Stimulated activated effector memory CD8-positive, alpha-beta T cell treated with anti-CD3 and anti-CD28 coated beads, Interleukin-12 subunit alpha, Interleukin-12 subunit beta, amount 100 ng/mL, for 72 hours (primary cell): ENCODE data around the gene CCNYL1.
A peak's percentile ranks its signal among the peaks of the same experiment; 100 is the strongest.
"Not testable (repeated sequence)": the region's sequence is repeated elsewhere in the genome, so short reads cannot be mapped to it uniquely, and the experiment has no call there.

Source experiments
- ATAC-seq: fragments of 150-1000 bp; cut with Tn5 transposase; 2 replicates; pipeline ENCODE4 v1.10.0; 2021
- DNase-seq, 2 donors: peaks; one replicate each; pipeline ENCODE4 v3.0.0; 2021 to 2022; ENCODE audit warnings: low spot score in 2 of 2
- H3K27ac Mint-ChIP-seq: one replicate; pipeline ENCODE4 v1.8.0; 2022; ENCODE audit warnings: mild to moderate bottlenecking, mixed read lengths
- H3K36me3 Mint-ChIP-seq: one replicate; pipeline ENCODE4 v1.8.0; 2022; ENCODE audit warnings: mild to moderate bottlenecking, mixed read lengths
- H3K4me1 Mint-ChIP-seq: one replicate; pipeline ENCODE4 v1.8.0; 2022; ENCODE audit warnings: mixed read lengths
- H3K4me3 Mint-ChIP-seq: one replicate; pipeline ENCODE4 v1.8.0; 2022; ENCODE audit warnings: mild to moderate bottlenecking, mixed read lengths
- H3K9me3 Mint-ChIP-seq: one replicate; pipeline ENCODE4 v1.8.0; 2022; ENCODE audit warnings: mixed read lengths

Gene CCNYL1

DNA sequence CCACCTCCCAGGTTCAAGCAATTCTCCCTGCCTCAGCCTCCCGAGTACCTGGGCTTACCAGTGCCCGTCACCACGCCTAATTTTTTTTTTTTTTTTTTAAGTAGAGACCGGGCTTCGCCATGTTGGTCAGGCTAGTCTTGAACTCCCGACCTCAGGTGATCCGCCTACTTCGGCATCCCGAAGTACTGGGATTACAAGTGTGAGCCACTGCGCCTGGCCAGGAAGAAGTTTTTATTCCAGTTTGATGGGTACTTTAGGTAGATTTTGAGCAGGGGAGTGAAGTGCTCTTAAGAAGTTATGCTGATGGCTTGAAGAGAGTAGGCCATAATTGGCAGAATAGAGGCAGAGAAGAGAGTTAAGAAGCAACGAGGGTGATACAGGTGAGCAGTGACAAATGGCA is 33.0 kb downstream of the CCNYL1 start:
- no peak for ATAC-seq
- no peak for DNase-seq
- Mint-ChIP-seq H3K9me3 (no peaks in the 10 kb centered on the region), H3K27ac (no peak overlapping the region), H3K4me3 (no peak overlapping the region), H3K36me3 (peaks cover 23% of the 10 kb centered on the region), H3K4me1 (no peaks in the 10 kb centered on the region)

DNA sequence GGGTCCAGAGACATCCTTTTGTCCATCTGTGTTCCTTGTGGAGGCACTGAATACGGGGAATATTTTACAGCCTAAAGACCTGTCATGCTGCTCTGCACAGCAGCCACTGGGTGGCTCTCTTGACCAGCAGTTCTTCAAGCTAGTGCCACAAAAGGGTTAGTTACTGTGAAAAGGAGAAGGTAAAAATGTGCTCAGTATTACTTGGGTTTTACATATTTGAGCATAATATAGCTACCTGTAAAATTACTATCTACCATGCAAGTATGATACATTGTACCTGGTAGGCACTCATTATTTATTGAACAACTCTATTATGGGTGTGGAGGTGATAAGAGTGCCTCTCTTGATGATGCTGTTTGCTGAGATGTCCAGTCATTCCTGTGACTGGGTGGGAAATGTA is 34.7 kb downstream of the CCNYL1 start:
- no peak overlapping the region for H3K27ac Mint-ChIP-seq
- peaks cover 30% of the 10 kb centered on the region for H3K36me3 Mint-ChIP-seq
- no peaks in the 10 kb centered on the region for H3K4me1 Mint-ChIP-seq
- peak; percentile 10 to 53 for DNase-seq
- no peak overlapping the region for H3K4me3 Mint-ChIP-seq
- peak; percentile 75 for ATAC-seq
- H3K9me3 Mint-ChIP-seq: no peaks in the 10 kb centered on the region

DNA sequence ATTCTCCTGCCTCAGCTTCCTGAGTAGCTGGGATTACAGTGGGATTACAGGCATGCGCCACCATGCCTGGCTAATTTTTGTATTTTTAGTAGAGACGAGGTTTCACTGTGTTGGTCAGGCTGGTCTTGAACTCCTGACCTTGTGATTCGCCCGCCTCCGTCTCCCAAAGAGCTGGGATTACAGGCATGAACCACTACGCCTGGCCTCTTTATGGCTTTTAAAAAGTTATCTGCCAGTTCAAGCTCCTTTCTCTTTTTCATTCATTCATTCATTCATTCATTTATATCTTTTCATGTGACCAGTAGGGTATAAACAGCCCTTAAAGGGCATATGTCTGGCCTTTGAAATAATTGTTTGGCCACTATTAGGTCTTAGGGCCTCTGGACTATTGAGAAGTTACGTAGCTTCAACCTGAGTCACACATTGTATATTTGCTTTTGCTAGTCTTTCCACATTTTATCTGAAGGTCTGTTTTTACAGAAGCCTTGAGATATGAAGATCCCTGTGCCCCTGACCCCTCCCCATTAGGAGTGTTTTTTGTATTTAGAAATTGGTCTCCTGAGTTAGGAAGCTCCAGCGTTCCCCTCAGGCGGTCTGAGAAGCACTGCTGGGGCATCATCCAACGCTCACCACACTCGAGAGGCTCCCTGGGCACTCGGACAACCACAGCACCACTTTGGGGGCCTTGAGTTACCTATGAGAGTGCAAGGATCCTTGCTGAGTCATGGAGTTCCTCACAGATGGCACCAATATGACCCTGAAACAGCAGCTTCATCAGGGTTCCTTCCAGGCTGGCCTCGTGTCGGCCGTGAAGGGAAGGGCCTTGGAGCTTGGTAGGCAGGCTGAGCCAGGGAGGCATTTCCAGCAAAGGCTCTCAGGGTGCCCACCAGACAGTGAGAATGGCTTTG is 36.5 kb downstream of the CCNYL1 start:
- Mint-ChIP-seq H3K4me3 (no peak overlapping the region), H3K27ac (no peak overlapping the region), H3K4me1 (no peaks in the 10 kb centered on the region), H3K36me3 (peaks cover 29% of the 10 kb centered on the region), H3K9me3 (no peaks in the 10 kb centered on the region)
- DNase-seq (no peak), ATAC-seq (no peak)

DNA sequence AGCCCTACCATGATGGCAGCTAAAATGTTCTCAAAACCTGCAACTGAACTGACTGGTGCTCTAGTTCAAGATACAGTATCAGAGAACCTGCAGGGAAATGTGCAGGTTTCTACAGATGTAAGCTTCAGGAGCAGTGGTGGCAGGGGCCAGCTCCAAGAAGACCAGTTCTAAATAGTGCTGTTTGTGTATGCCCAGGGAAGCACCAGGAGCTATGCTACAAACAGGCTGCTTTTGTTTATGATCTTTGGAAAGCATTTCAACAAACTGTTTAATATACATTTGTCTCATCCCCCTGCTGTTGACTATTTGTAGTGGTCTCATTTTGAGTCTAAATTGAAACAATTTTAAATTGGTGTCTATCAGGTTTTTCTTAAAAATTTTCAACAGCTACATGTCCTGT is 37.6 kb downstream of the CCNYL1 start:
- Mint-ChIP-seq H3K4me1 (no peaks in the 10 kb centered on the region), H3K27ac (no peak overlapping the region), H3K4me3 (no peak overlapping the region), H3K9me3 (no peaks in the 10 kb centered on the region), H3K36me3 (peaks cover 29% of the 10 kb centered on the region)
- DNase-seq (no peak), ATAC-seq (no peak)

DNA sequence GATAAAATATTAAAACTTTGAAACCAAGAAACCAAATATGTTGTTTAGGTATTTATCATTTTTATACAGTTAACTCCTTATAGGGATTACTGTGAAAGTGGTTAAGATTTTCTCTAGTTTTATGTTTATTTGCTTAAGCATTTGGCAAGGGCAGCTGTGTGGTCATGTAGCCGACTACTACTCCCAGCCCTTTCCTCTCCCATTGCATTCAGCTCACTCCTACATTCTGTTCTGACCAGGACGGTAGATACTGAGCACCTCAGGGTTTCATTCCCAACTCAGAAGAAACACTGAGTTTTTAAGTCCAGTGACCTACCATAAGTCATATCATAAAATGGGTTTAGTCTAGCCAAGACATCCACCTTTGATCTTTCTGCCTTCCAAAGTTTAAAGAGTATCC is 38.4 kb downstream of the CCNYL1 start:
- H3K4me1 Mint-ChIP-seq: no peaks in the 10 kb centered on the region
- no peak overlapping the region for H3K4me3 Mint-ChIP-seq
- DNase-seq: no peak
- no peaks in the 10 kb centered on the region for H3K9me3 Mint-ChIP-seq
- peaks cover 29% of the 10 kb centered on the region for H3K36me3 Mint-ChIP-seq
- ATAC-seq: no peak
- no peak overlapping the region for H3K27ac Mint-ChIP-seq

DNA sequence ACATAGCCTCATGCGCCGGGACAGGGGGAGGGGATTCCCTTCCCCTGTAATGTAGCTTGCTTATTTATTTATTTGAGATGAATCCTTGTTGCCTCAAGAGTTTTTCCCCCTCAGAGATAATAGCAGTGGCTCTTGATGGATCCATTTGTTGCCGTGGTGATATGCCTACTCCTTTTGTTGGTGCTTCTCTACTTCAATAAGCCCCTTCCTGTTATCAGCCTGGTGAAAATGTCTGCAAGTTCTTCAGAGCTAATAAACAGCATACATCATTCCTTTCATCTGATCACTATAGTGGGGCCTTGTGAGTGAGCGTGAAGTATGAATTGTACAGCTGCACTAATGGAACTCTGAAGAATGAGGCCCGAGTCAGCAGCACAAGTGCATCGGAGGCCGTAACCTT is 38.9 kb downstream of the CCNYL1 start:
- H3K4me1 Mint-ChIP-seq: no peaks in the 10 kb centered on the region
- H3K9me3 Mint-ChIP-seq: no peaks in the 10 kb centered on the region
- DNase-seq (no peak), ATAC-seq (no peak)
- no peak overlapping the region for H3K27ac Mint-ChIP-seq
- peaks cover 29% of the 10 kb centered on the region for H3K36me3 Mint-ChIP-seq
- no peak overlapping the region for H3K4me3 Mint-ChIP-seq

DNA sequence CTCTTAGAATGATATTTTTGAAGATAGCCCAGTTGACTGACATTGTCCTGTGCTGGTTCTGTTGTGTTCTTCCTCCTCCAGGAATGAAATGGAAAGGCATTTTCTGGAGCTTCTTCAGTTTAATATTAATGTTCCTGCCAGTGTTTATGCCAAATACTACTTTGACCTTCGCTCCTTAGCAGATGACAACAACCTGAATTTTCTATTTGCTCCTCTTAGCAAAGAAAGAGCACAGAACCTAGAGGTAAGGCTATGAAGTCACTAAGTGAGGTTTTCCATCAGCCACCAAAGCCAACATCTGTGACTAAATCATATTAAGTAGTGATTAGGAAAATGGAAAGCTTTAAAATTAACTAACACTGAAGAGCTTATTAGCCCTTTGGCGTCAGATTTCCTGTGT is 39.4 kb downstream of the CCNYL1 start:
- H3K9me3 Mint-ChIP-seq: no peaks in the 10 kb centered on the region
- no peak overlapping the region for H3K27ac Mint-ChIP-seq
- DNase-seq (no peak), ATAC-seq (no peak)
- H3K4me1 Mint-ChIP-seq: no peaks in the 10 kb centered on the region
- peaks cover 29% of the 10 kb centered on the region for H3K36me3 Mint-ChIP-seq
- H3K4me3 Mint-ChIP-seq: no peak overlapping the region

DNA sequence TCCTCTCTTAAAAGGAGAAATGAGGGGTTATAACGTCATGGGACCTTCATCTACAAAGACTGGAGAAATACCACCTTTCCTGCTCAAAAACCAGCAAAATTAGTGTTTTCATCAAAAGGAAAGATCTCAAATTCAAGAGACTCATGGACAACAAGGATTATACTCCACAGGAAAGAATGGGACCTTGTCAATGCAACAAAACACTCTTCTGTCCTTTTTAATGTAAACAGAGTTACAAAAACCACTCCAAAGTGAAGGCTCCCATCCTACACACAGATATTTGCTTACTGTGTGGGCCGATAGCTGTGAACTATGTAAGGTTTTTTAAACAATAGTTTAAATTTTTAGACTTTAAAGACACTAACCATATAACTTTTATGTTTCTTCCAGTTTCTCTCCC is 42.2 kb downstream of the CCNYL1 start:
- H3K36me3 Mint-ChIP-seq: peaks cover 21% of the 10 kb centered on the region
- not testable (repeated sequence) for ATAC-seq, H3K9me3 Mint-ChIP-seq, H3K4me3 Mint-ChIP-seq, DNase-seq, H3K27ac Mint-ChIP-seq, H3K4me1 Mint-ChIP-seq

DNA sequence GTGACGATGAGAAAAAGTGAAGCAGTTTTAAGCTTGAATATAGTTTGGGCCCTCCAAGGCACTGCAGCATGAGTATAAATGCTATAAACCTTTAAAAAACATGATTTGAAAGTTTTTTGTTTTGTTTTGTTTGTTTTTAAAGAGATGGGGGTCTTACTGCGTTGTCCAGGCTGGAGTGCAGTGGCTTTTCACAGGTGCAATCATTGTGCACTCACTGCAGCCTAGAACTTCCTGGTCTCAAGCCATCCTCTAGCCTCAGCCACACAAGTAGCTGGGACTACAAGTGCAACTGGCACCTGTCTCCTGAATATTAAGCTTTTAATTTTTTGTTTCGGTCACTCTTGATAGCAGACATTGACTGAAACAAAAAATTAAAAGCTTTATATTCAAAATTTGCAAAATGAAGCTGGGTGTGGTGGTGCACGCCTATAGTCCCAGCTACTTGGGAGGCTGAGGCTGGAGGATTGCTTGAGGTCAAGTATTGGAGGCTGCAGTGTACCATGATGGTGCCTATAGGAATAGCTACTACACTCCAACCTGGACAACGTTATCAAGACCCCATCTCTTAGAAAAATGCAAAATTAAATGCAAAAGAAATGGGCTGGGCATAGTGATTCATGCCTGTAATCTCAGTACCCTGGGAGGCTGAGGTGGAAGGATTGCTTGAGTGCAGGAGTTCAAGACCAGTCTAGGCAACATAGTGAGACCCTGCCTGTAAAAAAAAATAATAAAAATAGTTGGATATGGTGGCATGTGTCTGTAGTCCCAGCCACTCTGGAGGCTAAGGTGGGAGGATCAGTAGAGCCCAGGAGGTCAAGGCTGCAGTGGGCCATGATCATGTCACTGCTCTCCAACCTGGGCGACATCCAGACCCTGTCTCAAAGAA is 43.3 kb downstream of the CCNYL1 start:
- ATAC-seq (no peak), DNase-seq (no peak)
- peaks cover 21% of the 10 kb centered on the region for H3K36me3 Mint-ChIP-seq
- no peaks in the 10 kb centered on the region for H3K9me3 Mint-ChIP-seq
- H3K4me3 Mint-ChIP-seq: no peak overlapping the region
- no peak overlapping the region for H3K27ac Mint-ChIP-seq
- H3K4me1 Mint-ChIP-seq: no peaks in the 10 kb centered on the region

DNA sequence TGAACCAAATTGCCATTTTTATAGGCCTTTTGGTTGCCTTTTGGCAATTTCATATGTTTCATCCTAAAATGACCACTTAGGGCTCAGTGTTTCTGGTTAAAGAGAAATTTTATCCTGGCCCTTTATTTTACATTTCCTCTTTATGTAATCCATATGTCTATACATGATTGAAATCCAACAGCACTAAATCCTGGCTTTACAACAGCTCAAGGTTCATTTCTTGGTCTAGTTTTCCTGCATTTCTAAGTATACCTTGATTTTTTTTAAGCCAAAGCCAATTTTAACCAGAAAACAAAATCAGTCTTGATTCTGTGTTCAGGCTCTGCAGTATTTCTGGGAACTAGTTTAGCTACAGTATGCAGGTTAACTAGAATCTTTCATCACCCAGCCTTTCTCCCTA is 46.6 kb downstream of the CCNYL1 start:
- H3K4me1 Mint-ChIP-seq: no peaks in the 10 kb centered on the region
- H3K4me3 Mint-ChIP-seq: no peak overlapping the region
- ATAC-seq: no peak
- H3K36me3 Mint-ChIP-seq: no peaks in the 10 kb centered on the region
- H3K27ac Mint-ChIP-seq: no peak overlapping the region
- DNase-seq: no peak
- H3K9me3 Mint-ChIP-seq: no peaks in the 10 kb centered on the region

DNA sequence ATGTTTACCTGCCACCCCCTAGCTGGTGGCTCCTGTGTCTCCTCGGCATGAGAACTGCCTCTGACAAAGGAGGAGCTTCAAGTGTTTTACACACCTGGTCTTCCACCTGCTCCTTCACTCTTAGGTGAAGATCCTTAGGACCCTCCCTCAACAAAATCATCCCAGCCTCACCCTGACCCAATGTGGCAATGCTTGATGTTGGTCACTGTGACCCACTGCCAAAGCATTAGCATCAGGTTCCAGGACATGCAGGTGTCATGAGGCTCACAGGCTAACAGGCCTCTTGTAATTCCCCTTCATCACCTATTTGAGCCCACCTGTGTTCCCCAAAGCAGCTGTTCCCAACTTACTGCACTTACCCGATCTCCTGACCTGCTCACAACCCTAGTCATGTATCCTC is 48.5 kb downstream of the CCNYL1 start:
- ATAC-seq (no peak), DNase-seq (no peak)
- no peaks in the 10 kb centered on the region for H3K4me1 Mint-ChIP-seq
- no peaks in the 10 kb centered on the region for H3K36me3 Mint-ChIP-seq
- no peak overlapping the region for H3K4me3 Mint-ChIP-seq
- H3K9me3 Mint-ChIP-seq: no peaks in the 10 kb centered on the region
- H3K27ac Mint-ChIP-seq: no peak overlapping the region

DNA sequence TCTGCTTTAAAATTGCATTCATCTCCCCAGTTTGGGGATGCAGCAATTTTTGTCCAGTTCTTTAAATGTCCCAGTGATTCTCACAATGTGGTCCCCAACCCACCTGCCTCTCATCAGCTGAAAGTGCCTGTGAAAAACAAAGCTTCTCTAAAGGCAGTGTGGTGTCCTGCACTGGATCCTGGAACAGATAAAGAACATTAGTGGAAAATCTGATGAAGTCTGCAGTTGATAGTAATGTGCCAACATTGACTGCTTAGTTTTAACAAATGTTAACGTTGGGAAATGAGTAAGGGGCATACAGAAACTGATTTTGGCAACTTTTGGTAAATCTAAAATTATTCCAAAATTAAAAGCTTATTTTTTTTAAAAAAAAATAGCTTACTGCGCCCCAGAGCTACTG is 49.0 kb downstream of the CCNYL1 start:
- H3K4me3 Mint-ChIP-seq: no peak overlapping the region
- no peak overlapping the region for H3K27ac Mint-ChIP-seq
- no peaks in the 10 kb centered on the region for H3K9me3 Mint-ChIP-seq
- DNase-seq (no peak), ATAC-seq (no peak)
- H3K36me3 Mint-ChIP-seq: no peaks in the 10 kb centered on the region
- no peaks in the 10 kb centered on the region for H3K4me1 Mint-ChIP-seq

DNA sequence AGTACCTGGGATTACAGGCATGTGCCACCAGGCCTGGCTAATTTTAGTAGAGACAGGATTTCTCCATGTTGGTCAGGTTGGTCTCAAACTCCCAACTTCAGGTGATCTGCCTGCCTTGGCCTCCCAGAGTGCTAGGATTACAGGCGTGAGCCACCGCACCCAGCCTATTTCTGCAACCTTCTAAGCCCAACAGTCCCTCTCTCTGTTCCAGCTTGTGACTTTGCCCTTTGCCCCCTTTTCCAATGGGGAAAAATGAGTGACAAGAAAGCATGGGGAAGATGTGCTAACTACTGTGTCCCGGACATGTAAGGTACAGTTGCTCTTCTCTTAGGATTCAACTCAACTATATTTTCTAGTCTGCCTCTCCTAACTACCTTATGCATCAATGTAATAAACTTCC is 50.0 kb downstream of the CCNYL1 start:
- ATAC-seq, H3K9me3 Mint-ChIP-seq: not testable (repeated sequence)

DNA sequence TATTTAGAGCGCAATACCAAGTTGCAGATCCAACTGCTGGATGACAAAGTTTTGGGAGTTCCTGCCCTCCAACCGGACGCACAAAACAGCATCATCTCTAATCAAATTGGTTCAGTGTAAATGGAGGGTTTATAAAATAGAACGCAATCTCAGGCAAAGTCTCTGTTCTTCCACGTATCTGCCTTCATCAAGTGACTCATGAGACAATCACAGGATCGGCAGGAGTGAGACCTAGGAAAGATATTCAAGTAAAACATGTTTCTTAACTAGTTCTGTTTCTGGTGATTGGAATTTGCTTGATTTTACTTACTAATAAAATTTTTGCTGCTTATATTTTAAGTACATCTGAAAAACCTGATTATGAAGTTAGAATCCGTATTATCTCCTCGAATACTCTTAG is 50.7 kb downstream of the CCNYL1 start:
- DNase-seq (no peak), ATAC-seq (no peak)
- Mint-ChIP-seq H3K27ac (no peak overlapping the region), H3K36me3 (peaks cover 2% of the 10 kb centered on the region), H3K4me3 (no peak overlapping the region), H3K9me3 (no peaks in the 10 kb centered on the region), H3K4me1 (peaks cover 3% of the 10 kb centered on the region)

More for the DNA sequence above, 50.0 kb downstream of the CCNYL1 start:
- not testable (repeated sequence) for H3K4me3 Mint-ChIP-seq, DNase-seq, H3K27ac Mint-ChIP-seq, H3K4me1 Mint-ChIP-seq, H3K36me3 Mint-ChIP-seq

DNA sequence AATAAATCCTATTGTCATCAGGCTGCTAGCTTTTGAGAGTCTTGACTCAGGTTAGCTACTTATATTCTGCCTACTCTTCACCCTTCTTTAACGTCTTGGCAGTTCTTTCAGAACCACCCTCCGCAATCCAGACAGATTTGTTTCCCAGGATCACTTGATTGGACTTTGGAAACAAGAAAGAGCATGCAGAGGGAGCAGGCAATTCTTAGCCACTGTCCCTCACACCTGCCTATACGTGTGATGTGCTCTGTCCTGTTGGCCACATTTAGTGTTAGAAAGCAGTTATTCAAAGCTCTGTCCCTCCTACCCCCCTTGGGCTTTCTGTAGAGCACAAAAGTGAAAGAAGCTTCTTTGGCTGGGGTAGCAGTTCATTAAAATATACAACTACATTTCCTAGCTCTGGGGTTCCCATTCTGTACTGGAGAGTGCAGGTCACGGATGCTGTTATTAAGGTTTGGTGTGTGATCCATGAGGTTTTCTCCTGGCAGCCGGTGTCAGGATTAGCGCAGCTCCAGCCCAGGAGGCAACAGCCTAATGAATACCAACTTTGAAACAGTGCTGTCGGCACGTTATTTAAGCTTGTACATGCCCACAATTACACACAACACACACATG is 52.0 kb downstream of the CCNYL1 start:
- Mint-ChIP-seq H3K27ac (no peak overlapping the region), H3K36me3 (peaks cover 8% of the 10 kb centered on the region), H3K9me3 (no peaks in the 10 kb centered on the region), H3K4me3 (no peak overlapping the region), H3K4me1 (peaks cover 15% of the 10 kb centered on the region)
- DNase-seq (no peak), ATAC-seq (no peak)
